SIG-M5 treated with dmso at 0.1 percent for 504 hours (cell line): ENCODE data around the gene FTO.

Experiments used
- DNase-seq: peaks from one replicate; lab custom pipeline; 2025; ENCODE audit not compliant: unreplicated experiment; lab: John Stamatoyannopoulos, UW

FTO gene

DNA sequence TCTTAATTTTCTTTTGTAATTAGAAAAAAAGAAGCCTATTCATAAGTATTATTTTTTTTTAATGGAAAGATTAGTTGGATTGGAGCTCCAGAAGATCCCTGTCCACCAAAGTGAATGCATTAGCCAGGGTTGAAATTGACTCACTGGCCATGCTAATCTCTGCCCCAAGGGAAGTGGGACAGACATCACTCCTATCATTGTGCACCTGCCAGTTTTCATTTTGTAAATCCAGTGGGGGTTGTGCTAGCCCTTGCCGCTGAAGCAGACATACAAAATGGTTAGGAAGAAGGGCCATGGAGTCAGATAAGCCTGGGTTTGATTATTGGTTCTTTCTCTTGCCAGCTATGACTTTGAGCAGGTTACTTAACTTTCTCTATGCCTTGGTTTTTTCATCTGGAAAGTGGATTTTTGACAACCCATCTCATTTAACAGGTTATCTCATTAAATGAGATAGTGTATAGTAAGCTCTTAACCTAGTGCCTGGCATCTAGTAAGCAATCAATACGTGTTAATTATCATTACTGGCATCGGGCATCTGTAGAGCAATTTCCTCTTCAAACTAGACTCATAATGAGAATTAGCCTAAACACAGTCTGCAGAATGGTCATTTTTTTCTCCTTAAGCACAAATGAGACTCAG, 365.8 kb downstream of the FTO start:
- DNase-seq, result no peak

- DNase-seq, result peak; percentile 48
Observed at GRCh38 chr16:54070789-54071343, 366.9 kb downstream of the FTO start.

DNA sequence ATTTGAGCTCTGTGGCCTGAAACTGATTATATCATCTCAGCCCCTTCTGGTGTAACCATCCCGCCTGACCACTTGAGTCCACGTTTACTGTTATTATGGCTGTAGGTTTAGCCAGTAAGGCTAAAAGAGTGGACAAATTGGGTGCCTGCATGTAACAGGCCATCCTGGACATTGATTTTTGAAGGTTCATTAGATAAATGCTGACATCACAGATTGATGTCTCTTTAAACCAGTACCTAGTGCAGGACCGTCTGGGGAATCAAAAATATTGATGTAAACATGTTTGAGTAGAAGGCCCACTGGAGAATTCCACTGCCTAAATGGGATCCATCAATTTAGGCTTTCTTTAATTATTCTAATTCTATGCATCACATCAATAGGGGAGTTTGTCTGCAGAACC, 367.6 kb downstream of the FTO start:
- DNase-seq, result no peak

DNA sequence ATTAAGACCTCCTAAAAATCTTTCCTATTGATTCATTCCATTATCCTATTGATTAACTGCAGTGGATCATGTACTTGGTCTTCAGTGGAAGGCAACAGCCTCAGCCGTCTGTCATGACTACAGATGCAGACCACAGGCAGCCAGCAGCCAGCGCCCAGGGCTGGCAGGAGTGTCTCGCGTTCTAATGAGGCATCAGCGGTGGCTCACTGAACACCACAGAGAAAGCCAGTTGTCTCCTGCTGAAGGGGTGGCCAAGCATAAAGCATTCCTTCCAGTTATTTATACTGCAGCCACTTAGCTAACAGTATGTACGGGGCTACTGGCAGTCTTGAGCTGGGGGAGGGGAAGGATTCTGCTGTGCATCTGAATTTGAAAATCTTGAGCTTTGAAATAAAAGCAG, 368.3 kb downstream of the FTO start:
- no peak for DNase-seq

- DNase-seq, result no peak
Observed at GRCh38 chr16:54073356-54073755, 369.4 kb downstream of the FTO start.

DNA sequence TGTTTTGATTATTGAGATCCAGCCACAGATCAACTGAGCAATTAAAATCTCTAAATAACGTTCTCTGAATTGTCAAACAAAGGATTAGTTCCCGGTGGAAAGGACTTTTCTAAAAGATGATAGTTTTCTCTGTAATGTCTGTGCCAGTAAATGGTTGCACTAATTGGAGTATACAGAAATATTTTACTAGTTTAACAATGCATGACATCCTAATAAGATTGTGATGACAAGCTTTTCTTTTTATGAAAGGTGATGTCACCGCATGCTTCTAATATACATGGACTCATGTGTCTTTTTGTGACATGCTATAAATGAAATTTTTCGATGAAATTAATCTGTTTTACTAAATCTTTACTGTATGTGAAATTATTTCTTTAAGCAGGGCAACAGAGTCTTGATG, 371.5 kb downstream of the FTO start:
- DNase-seq, result no peak

- no peak for DNase-seq
Observed at GRCh38 chr16:54076006-54076504, 372.1 kb downstream of the FTO start.

DNA sequence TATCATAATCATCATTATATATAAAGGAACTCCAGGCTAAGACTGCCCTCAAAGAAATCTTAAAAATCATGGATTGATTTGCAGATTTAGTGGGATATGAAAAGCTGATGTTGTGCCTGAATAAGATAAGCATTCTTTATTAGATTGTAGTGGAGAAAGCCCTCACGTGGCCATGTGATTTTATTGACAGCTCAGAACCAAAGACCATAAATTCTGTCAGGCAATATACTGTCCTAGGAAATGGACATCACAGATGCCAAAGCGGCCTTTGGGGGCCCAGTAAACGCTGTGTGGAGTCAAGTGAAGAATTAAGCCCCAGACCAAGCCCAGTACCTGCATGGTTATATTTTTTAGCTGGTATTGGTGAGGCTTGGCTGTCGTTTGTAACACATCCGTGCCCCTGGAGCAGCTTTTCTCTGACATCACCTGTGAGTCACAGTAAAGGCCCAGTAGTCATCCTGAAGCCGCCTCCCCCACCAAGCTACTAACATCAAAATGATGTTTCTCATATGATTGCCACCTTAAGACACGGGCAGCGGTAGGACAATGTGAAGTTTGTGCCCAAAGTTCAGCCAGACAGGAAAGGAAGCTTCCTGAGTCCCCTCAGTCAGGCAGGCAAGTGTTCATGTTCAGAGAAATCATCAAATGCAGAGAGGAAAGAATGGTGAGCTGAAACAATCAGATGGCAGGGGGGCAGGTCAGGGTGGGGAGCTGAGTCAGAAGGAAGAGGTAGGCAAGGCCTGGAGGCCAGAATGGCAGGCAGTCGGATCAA, 373.3 kb downstream of the FTO start:
- DNase-seq, result no peak

DNA sequence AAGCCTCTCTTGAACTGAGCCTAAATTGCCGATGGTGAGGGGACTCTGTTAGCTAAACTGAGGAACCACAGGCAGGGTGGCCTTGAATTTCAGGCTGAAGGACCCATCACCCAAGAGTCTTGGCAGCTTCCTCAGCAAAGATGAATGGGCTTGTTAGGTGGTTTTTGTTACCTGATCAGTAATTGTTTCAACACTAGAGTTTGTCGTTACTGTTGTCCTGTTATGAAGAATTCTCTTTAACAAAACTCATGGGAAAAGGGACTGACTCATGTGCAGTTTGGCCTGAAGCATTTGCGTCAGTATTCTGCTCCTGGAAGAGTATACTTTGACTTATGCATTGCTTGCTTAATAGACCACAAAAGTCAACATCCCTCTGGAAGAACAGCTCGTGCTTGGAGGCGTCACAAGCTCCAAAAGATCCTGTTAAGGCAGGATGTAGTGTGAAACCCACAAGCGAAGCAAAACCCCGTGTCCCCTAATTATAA, 376.6 kb downstream of the FTO start:
- DNase-seq, result peak; percentile 41

DNA sequence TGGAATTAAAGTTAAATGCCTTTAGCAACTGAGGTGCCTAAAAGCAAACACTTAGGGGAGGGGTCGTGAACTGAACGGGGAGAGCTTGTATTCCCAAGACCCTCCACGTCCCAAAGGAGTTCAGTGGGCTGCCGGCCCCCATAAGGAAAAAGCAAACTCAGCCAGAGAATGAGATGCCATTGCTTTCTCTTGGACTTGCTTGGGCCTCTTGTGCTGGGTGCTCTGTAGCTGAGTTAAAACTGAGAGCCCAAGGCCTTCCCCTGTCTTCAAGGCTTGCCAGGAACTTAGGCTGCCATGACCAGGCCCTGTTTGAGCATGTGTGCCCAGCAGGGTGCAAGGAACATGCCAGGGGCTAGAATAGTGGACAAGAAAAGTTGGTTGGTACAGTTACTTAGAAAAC, 382.8 kb downstream of the FTO start:
- no peak for DNase-seq

GRCh38 chr16:54090602-54091001, 386.6 kb downstream of the FTO start:
- no peak for DNase-seq

GRCh38 chr16:54093281-54093680, 389.3 kb downstream of the FTO start:
- no peak for DNase-seq

DNA sequence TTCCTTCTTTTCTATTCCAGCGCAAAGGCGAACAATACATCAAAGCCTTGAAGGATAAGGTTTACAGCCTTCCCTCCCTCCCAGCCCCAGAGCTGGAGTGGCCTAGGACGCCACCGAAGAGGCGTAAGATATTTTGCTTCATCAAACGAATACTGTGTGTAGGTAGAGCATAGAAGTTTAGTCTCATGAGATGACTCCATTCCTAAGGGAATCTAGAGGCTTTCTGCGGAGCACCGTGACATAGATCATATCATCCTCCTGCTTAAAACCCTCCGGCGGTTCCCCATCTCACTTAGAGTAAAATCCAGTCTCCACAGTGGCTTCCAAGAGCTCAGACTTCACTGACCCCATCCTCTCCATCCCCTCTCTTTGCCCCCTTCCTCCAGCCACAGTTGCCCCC, 390.7 kb downstream of the FTO start:
- DNase-seq, result no peak

GRCh38 chr16:54096607-54097006, 392.7 kb downstream of the FTO start:
- no peak for DNase-seq

DNA sequence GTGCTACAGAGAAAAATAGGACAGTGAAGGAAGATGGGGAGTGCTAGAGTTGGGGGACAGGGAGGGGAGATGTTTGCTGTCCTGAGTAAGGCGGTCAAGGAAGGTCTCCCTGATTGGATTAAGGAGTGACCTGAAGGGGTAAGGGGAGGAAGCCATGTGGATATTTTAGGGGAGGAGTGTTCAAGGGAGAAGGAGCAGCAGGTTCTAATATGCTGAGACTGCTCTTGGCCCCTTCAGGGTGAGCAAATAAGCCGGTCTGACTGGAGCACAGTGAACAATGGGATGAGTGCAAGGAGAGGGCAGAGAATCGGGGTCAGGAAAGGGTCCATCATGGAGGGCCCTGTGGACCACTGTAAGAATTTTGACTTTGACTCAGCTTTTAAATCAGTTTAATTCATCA, 393.8 kb downstream of the FTO start:
- DNase-seq, result no peak

DNA sequence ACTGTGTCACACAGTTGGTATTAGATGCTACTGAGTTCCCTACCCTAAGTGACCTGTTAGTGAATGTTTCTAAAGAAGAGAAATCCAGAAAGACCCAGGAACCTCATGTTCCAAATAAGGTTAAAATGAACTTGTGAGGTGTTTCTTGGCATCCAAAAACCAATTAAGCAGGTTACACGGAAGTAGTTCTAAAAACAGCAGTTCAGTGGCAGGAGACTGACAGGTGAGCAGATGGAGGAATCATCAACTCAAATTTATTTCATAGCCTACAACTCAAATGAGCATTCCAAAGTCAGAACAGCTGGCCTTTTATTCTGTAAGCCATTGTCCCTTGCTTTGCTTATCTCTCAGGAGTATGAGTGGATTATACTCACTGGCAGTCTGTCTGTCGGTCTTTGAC, 394.3 kb downstream of the FTO start:
- DNase-seq, result no peak

DNA sequence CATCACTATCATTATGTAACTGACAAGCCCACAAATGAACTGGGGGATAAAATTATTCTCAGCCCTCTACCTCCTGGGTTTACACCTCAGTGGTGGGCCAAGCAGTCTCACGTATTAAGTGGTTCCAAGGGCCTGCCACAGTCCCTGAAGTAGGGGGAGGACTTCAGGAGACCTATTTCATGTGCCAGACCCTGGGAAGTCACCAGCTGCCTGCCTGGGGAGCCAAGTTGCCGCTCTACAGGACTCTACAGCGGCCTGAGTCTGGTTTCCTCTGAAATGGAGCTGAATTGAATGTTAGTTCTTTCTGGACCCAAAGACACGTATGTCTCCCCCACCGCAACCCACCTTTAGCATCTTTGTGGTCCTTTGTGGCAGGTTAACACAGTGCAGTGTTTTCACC, 395.7 kb downstream of the FTO start:
- DNase-seq, result no peak

- no peak for DNase-seq
Observed at GRCh38 chr16:54102888-54103866, 399.2 kb downstream of the FTO start.

GRCh38 chr16:54106057-54106456, 402.1 kb downstream of the FTO start:
- DNase-seq, result no peak

- no peak for DNase-seq
Observed at GRCh38 chr16:54107583-54108202, 403.7 kb downstream of the FTO start.
